Measurements from ENCODE around the gene KLK3.

The KLK3 gene

GRCh38 chr19:50829801-50830200 lies 24.9 kb upstream of the KLK3 start:
- DNase-seq (ENCODE audit: extremely low spot score), result no peak
- TF ChIP-seq ZNF384 (IDR thresholded peaks at IDR 0.05) (no peak), LEF1 (IDR thresholded peaks at IDR 0.05; ENCODE audit: borderline replicate concordance) (no peak), NFRKB (IDR thresholded peaks at IDR 0.05) (no peak)
- ChIA-PET POLR2A (no interaction called here), CTCF (interaction anchor here (0.6 kb wide), 1 partner anchor 187 kb away, joined by 3 read pairs; no protein-coding TSS in a partner anchor)

- POLR2A ChIA-PET, result no interaction called here
- CTCF ChIA-PET, result interaction anchor here (0.6 kb wide), 1 partner anchor 187 kb away, joined by 3 read pairs; no protein-coding TSS in a partner anchor
- no peak for TF ChIP-seq SP1 (IDR thresholded peaks at IDR 0.05)
- TF ChIP-seq CTBP1 (IDR thresholded peaks at IDR 0.05; ENCODE audit: borderline replicate concordance), result no peak
- no peak for TF ChIP-seq FOXA1 (IDR thresholded peaks at IDR 0.05)
- TF ChIP-seq LEF1 (IDR thresholded peaks at IDR 0.05; ENCODE audit: borderline replicate concordance), result no peak
- no peak for TF ChIP-seq NFRKB (IDR thresholded peaks at IDR 0.05)
- no peak for TF ChIP-seq FOXK2 (IDR thresholded peaks at IDR 0.05)
- TF ChIP-seq TARDBP (IDR thresholded peaks at IDR 0.05), result no peak
- TF ChIP-seq ZNF384 (IDR thresholded peaks at IDR 0.05), result no peak
- no peak for TF ChIP-seq PKNOX1 (IDR thresholded peaks at IDR 0.05)
- TF ChIP-seq FOXM1 (IDR thresholded peaks at IDR 0.05; ENCODE audit: borderline replicate concordance), result no peak
- TF ChIP-seq SUZ12 (IDR thresholded peaks at IDR 0.05), result no peak
- TF ChIP-seq BHLHE40 (IDR thresholded peaks at IDR 0.05; ENCODE audit: borderline replicate concordance), result no peak
- TF ChIP-seq HDGF (IDR thresholded peaks at IDR 0.05; ENCODE audit: borderline replicate concordance), result no peak
- no peak for TF ChIP-seq L3MBTL2 (conservative IDR thresholded peaks at IDR 0.05)
- TF ChIP-seq ELF4 (IDR thresholded peaks at IDR 0.05), result no peak
- no peak for TF ChIP-seq ARNT (IDR thresholded peaks at IDR 0.05)
- no peak for DNase-seq (ENCODE audit: extremely low spot score)
Observed at GRCh38 chr19:50830266-50831025, 24.3 kb upstream of the KLK3 start.

GRCh38 chr19:50831026-50831396 lies 23.7 kb upstream of the KLK3 start:
- ChIA-PET CTCF (no interaction called here), POLR2A (no interaction called here)
- TF ChIP-seq FOXA1 (IDR thresholded peaks at IDR 0.05), result no peak
- no peak for TF ChIP-seq ELF4 (IDR thresholded peaks at IDR 0.05)
- no peak for TF ChIP-seq BHLHE40 (IDR thresholded peaks at IDR 0.05; ENCODE audit: borderline replicate concordance)
- TF ChIP-seq FOXK2 (IDR thresholded peaks at IDR 0.05), result no peak
- TF ChIP-seq FOXM1 (IDR thresholded peaks at IDR 0.05; ENCODE audit: borderline replicate concordance), result no peak
- no peak for TF ChIP-seq SUZ12 (IDR thresholded peaks at IDR 0.05)
- no peak for TF ChIP-seq ARNT (IDR thresholded peaks at IDR 0.05)
- no peak for TF ChIP-seq HDGF (IDR thresholded peaks at IDR 0.05; ENCODE audit: borderline replicate concordance)
- no peak for TF ChIP-seq L3MBTL2 (conservative IDR thresholded peaks at IDR 0.05)
- TF ChIP-seq NFRKB (IDR thresholded peaks at IDR 0.05), result no peak
- TF ChIP-seq CTBP1 (IDR thresholded peaks at IDR 0.05; ENCODE audit: borderline replicate concordance), result no peak
- no peak for TF ChIP-seq LEF1 (IDR thresholded peaks at IDR 0.05; ENCODE audit: borderline replicate concordance)
- DNase-seq (ENCODE audit: extremely low spot score), result no peak

- CTCF ChIA-PET, result no interaction called here
- no peak for DNase-seq (ENCODE audit: extremely low spot score)
- POLR2A ChIA-PET, result no interaction called here
- TF ChIP-seq ARNT (IDR thresholded peaks at IDR 0.05), result no peak
- TF ChIP-seq FOXK2 (IDR thresholded peaks at IDR 0.05), result no peak
- TF ChIP-seq ZNF384 (IDR thresholded peaks at IDR 0.05), result no peak
- no peak for TF ChIP-seq BHLHE40 (IDR thresholded peaks at IDR 0.05; ENCODE audit: borderline replicate concordance)
Observed at GRCh38 chr19:50832666-50833065, 22.0 kb upstream of the KLK3 start.

- TF ChIP-seq NFRKB (IDR thresholded peaks at IDR 0.05) (no peak), FOXK2 (IDR thresholded peaks at IDR 0.05) (no peak), ARNT (IDR thresholded peaks at IDR 0.05) (no peak), LEF1 (IDR thresholded peaks at IDR 0.05; ENCODE audit: borderline replicate concordance) (no peak), FOXA1 (IDR thresholded peaks at IDR 0.05) (no peak), PKNOX1 (IDR thresholded peaks at IDR 0.05) (no peak), SUZ12 (IDR thresholded peaks at IDR 0.05) (no peak), L3MBTL2 (conservative IDR thresholded peaks at IDR 0.05) (no peak)
- ChIA-PET POLR2A (no interaction called here), CTCF (no interaction called here)
- no peak for DNase-seq (ENCODE audit: extremely low spot score)
Observed at GRCh38 chr19:50833117-50833801, 21.5 kb upstream of the KLK3 start, which contains the start of gene KLK15. Gene KLK15, minus strand, starts transcription at chr19:50833574. Its CDS starts 2,082 bp downstream, at chr19:50831492.

GRCh38 chr19:50833802-50834167 lies 20.9 kb upstream of the KLK3 start:
- TF ChIP-seq ARNT (IDR thresholded peaks at IDR 0.05) (peak; percentile 58; the same call in 1 of the 2 replicates), SP1 (IDR thresholded peaks at IDR 0.05) (no peak), ZNF384 (IDR thresholded peaks at IDR 0.05) (no peak)
- CTCF ChIA-PET, result no interaction called here

GRCh38 chr19:50835103-50835784 lies 19.5 kb upstream of the KLK3 start:
- ChIA-PET CTCF (no interaction called here), POLR2A (interaction anchor here (1.0 kb wide), 1 partner anchor 30 kb away, joined by 3 read pairs; no protein-coding TSS in a partner anchor)
- TF ChIP-seq HDGF (IDR thresholded peaks at IDR 0.05; ENCODE audit: borderline replicate concordance), result no peak
- TF ChIP-seq NFRKB (IDR thresholded peaks at IDR 0.05), result no peak
- no peak for TF ChIP-seq FOXM1 (IDR thresholded peaks at IDR 0.05; ENCODE audit: borderline replicate concordance)
- no peak for TF ChIP-seq SP1 (IDR thresholded peaks at IDR 0.05)
- no peak for TF ChIP-seq ELF4 (IDR thresholded peaks at IDR 0.05)
- no peak for TF ChIP-seq SUZ12 (IDR thresholded peaks at IDR 0.05)
- TF ChIP-seq PKNOX1 (IDR thresholded peaks at IDR 0.05), result no peak
- TF ChIP-seq ZNF384 (IDR thresholded peaks at IDR 0.05), result no peak
- TF ChIP-seq LEF1 (IDR thresholded peaks at IDR 0.05; ENCODE audit: borderline replicate concordance), result no peak
- TF ChIP-seq TARDBP (IDR thresholded peaks at IDR 0.05), result no peak
- TF ChIP-seq L3MBTL2 (conservative IDR thresholded peaks at IDR 0.05), result no peak
- TF ChIP-seq BHLHE40 (IDR thresholded peaks at IDR 0.05; ENCODE audit: borderline replicate concordance), result no peak
- TF ChIP-seq CTBP1 (IDR thresholded peaks at IDR 0.05; ENCODE audit: borderline replicate concordance), result no peak
- no peak for TF ChIP-seq FOXK2 (IDR thresholded peaks at IDR 0.05)
- no peak for TF ChIP-seq FOXA1 (IDR thresholded peaks at IDR 0.05)
- no peak for TF ChIP-seq ARNT (IDR thresholded peaks at IDR 0.05)
- no peak for DNase-seq (ENCODE audit: extremely low spot score)

More at GRCh38 chr19:50833802-50834167, 20.9 kb upstream of the KLK3 start:
- no peak for DNase-seq (ENCODE audit: extremely low spot score)
- POLR2A ChIA-PET, result no interaction called here
